Measurements from ENCODE around the gene WWTR1.

Gene WWTR1

GRCh38 chr3:149621218-149622005 lies 36.4 kb downstream of the WWTR1 start:
- DNase-seq (ENCODE audit: low spot score) = no peak

GRCh38 chr3:149620291-149621020 lies 37.4 kb downstream of the WWTR1 start:
- DNase-seq (ENCODE audit: low spot score) = no peak

- DNase-seq (ENCODE audit: low spot score) = no peak
These were observed 38.7 kb downstream of the WWTR1 start for GRCh38 chr3:149619136-149619535.

GRCh38 chr3:149618151-149619123 lies 39.4 kb downstream of the WWTR1 start:
- no peak for DNase-seq (ENCODE audit: low spot score)

- no peak for DNase-seq (ENCODE audit: low spot score)
These were observed 42.0 kb downstream of the WWTR1 start for GRCh38 chr3:149615731-149616221.

- no peak for DNase-seq (ENCODE audit: low spot score)
These were observed 43.8 kb downstream of the WWTR1 start for GRCh38 chr3:149613988-149614387.

GRCh38 chr3:149612456-149612855 lies 45.4 kb downstream of the WWTR1 start:
- no peak for DNase-seq (ENCODE audit: low spot score)

- DNase-seq (ENCODE audit: low spot score) = no peak
These were observed 46.7 kb downstream of the WWTR1 start for GRCh38 chr3:149611149-149611548.

- no peak for DNase-seq (ENCODE audit: low spot score)
These were observed 47.3 kb downstream of the WWTR1 start for GRCh38 chr3:149610351-149611105.

- no peak for DNase-seq (ENCODE audit: low spot score)
These were observed 48.2 kb downstream of the WWTR1 start for GRCh38 chr3:149609595-149609994.

- no peak for DNase-seq (ENCODE audit: low spot score)
These were observed 48.8 kb downstream of the WWTR1 start for GRCh38 chr3:149608987-149609386.

- DNase-seq (ENCODE audit: low spot score) = no peak
These were observed 51.9 kb downstream of the WWTR1 start for GRCh38 chr3:149605902-149606301.

GRCh38 chr3:149604125-149604875 lies 53.5 kb downstream of the WWTR1 start:
- no peak for DNase-seq (ENCODE audit: low spot score)

- no peak for DNase-seq (ENCODE audit: low spot score)
These were observed 54.4 kb downstream of the WWTR1 start for GRCh38 chr3:149603126-149604074.

GRCh38 chr3:149600634-149601033 lies 57.2 kb downstream of the WWTR1 start:
- no peak for DNase-seq (ENCODE audit: low spot score)

GRCh38 chr3:149599236-149599635 lies 58.6 kb downstream of the WWTR1 start:
- DNase-seq (ENCODE audit: low spot score) = no peak

GRCh38 chr3:149596134-149596770 lies 61.6 kb downstream of the WWTR1 start:
- DNase-seq (ENCODE audit: low spot score) = no peak

GRCh38 chr3:149593418-149594160 lies 64.2 kb downstream of the WWTR1 start:
- DNase-seq (ENCODE audit: low spot score) = no peak

Measured in D341Med (cell line).